ENCODE data around the gene NPLOC4. TPM values are rescaled to one million over a fixed set of nuclear protein-coding genes. Genes with fewer than 3 reads are reported as not detected.
A peak's percentile ranks its signal among the peaks of the same experiment; 100 is the strongest.

NPLOC4 gene
- total and polyA plus RNA-seq, 8 donors, result 50.5 to 122 (median 56.5) TPM

GRCh38 chr17:81509972-81510784 lies 126.7 kb downstream of the NPLOC4 start:
- DNase-seq (peak in 1 of 4 donors; percentile 14), ATAC-seq (no peak)
- Histone ChIP-seq H3K36me3 (peaks cover 0 to 40% of the 10 kb centered on the region in 2 donors), H3K9me3 (no peaks in the 10 kb centered on the region), H3K4me1 (peaks cover 8 to 26% of the 10 kb centered on the region in 2 donors), H3K27ac (peak overlapping the region; percentile 99 to 100), H3K27me3 (no peaks in the 10 kb centered on the region), H3K4me3 (peak overlapping the region; percentile 86 to 91)
- intact Hi-C loops (cut with DNase I), result loop anchor here in 1 of 2 donors (5.0 kb wide), 1 partner anchor 113 kb away; the partner anchor contains the start of gene BAHCC1
- no peak for TF ChIP-seq CTCF (IDR thresholded peaks at IDR 0.05)

GRCh38 chr17:81509207-81509971 lies 127.5 kb downstream of the NPLOC4 start:
- peak in 1 of 4 donors; percentile 43 for DNase-seq
- peaks cover 0 to 40% of the 10 kb centered on the region in 2 donors for H3K36me3 ChIP-seq
- H3K9me3 ChIP-seq, result no peaks in the 10 kb centered on the region
- no peak for ATAC-seq
- intact Hi-C loops (cut with DNase I), result no loop called here
- peaks cover 8 to 26% of the 10 kb centered on the region in 2 donors for H3K4me1 ChIP-seq
- H3K4me3 ChIP-seq, result peak overlapping the region; percentile 86 to 91
- peak overlapping the region; percentile 99 to 100 for H3K27ac ChIP-seq
- TF ChIP-seq CTCF (IDR thresholded peaks at IDR 0.05), result no peak
- H3K27me3 ChIP-seq, result no peaks in the 10 kb centered on the region

- ATAC-seq (no peak), DNase-seq (peak in 1 of 4 donors; percentile 35)
- Histone ChIP-seq H3K36me3 (peaks cover 0 to 40% of the 10 kb centered on the region in 2 donors), H3K9me3 (no peaks in the 10 kb centered on the region), H3K27me3 (no peaks in the 10 kb centered on the region), H3K27ac (peak overlapping the region; percentile 99 to 100), H3K4me3 (peak overlapping the region; percentile 86 to 91), H3K4me1 (peaks cover 8 to 21% of the 10 kb centered on the region in 2 donors)
- TF ChIP-seq CTCF (IDR thresholded peaks at IDR 0.05), result no peak
- intact Hi-C loops (cut with DNase I), result no loop called here
Observed at GRCh38 chr17:81508639-81509206, 128.2 kb downstream of the NPLOC4 start.

Other genes starting within 250 kb of the NPLOC4 start
- gene BAHCC1, start 241.7 kb downstream of the NPLOC4 start, total RNA-seq, result 10 to 100 TPM; 13.6 to 19.8 TPM
- gene BAHCC1, start 241.7 kb downstream of the NPLOC4 start, polyA plus RNA-seq (ENCODE audit: insufficient read length in 6 of 6), result 10 to 100 TPM; 15.8 to 28.5 (median 23.6) TPM
- gene ACTG1, start 124.3 kb downstream of the NPLOC4 start, total RNA-seq, result 1,000 to 10,000 TPM; 2,607 to 3,206 TPM
- gene ACTG1, start 124.3 kb downstream of the NPLOC4 start, polyA plus RNA-seq (ENCODE audit: insufficient read length in 6 of 6), result 1,000 to 10,000 TPM; 2,385 to 3,414 (median 2,872) TPM
- gene FSCN2, start 108.7 kb downstream of the NPLOC4 start, total RNA-seq, result 1 to 10 TPM; 2.1 to 3.4 TPM
- 1 to 10 TPM in 5 of 6 donors, under 1 TPM in 1; 0.92 to 2.4 (median 1.6) TPM for gene FSCN2, start 108.7 kb downstream of the NPLOC4 start, polyA plus RNA-seq (ENCODE audit: insufficient read length in 6 of 6)
- 10 to 100 TPM; 28.1 to 28.4 TPM for gene FAAP100, start 84.8 kb downstream of the NPLOC4 start, total RNA-seq
- gene FAAP100, start 84.8 kb downstream of the NPLOC4 start, polyA plus RNA-seq (ENCODE audit: insufficient read length in 6 of 6), result 10 to 100 TPM; 23.0 to 33.7 (median 28.0) TPM
- gene TSPAN10, start 84 bp upstream of the NPLOC4 start, total RNA-seq, result 1 to 10 TPM in 1 of 2 donors, under 1 TPM in 1; 0.52 to 1.6 TPM
- gene TSPAN10, start 84 bp upstream of the NPLOC4 start, polyA plus RNA-seq (ENCODE audit: insufficient read length in 6 of 6), result 1 to 10 TPM; 2.4 to 7.1 (median 4.2) TPM
- gene PDE6G, start 19.4 kb upstream of the NPLOC4 start, total RNA-seq, result 1 to 10 TPM in 1 of 2 donors, under 1 TPM in 1; 0.24 to 1.3 TPM
- gene PDE6G, start 19.4 kb upstream of the NPLOC4 start, polyA plus RNA-seq (ENCODE audit: insufficient read length in 6 of 6), result 1 to 10 TPM; 4.2 to 6.3 (median 5.0) TPM
- gene OXLD1, start 29.5 kb upstream of the NPLOC4 start, total RNA-seq, result 10 to 100 TPM; 26.2 to 33.8 TPM
- 10 to 100 TPM in 4 of 6 donors, 1 to 10 TPM in 2; 8.9 to 15.1 (median 12.6) TPM for gene OXLD1, start 29.5 kb upstream of the NPLOC4 start, polyA plus RNA-seq (ENCODE audit: insufficient read length in 6 of 6)
- 10 to 100 TPM; 15.4 to 19.9 TPM for gene CCDC137, start 29.6 kb upstream of the NPLOC4 start, total RNA-seq
- 10 to 100 TPM; 14.6 to 19.8 (median 15.4) TPM for gene CCDC137, start 29.6 kb upstream of the NPLOC4 start, polyA plus RNA-seq (ENCODE audit: insufficient read length in 6 of 6)
- gene ARL16, start 46.7 kb upstream of the NPLOC4 start, total RNA-seq, result 10 to 100 TPM; 22.5 to 27.0 TPM
- 10 to 100 TPM; 41.3 to 48.1 (median 42.4) TPM for gene ARL16, start 46.7 kb upstream of the NPLOC4 start, polyA plus RNA-seq (ENCODE audit: insufficient read length in 6 of 6)
- gene HGS, start 46.9 kb upstream of the NPLOC4 start, total RNA-seq, result 100 to 1,000 TPM in 1 of 2 donors, 10 to 100 TPM in 1; 94.6 to 123 TPM
- 10 to 100 TPM; 72.9 to 95.7 (median 83.2) TPM for gene HGS, start 46.9 kb upstream of the NPLOC4 start, polyA plus RNA-seq (ENCODE audit: insufficient read length in 6 of 6)
- gene MRPL12, start 66.3 kb upstream of the NPLOC4 start, total RNA-seq, result 10 to 100 TPM; 45.0 to 72.2 TPM
- gene MRPL12, start 66.3 kb upstream of the NPLOC4 start, polyA plus RNA-seq (ENCODE audit: insufficient read length in 6 of 6), result 10 to 100 TPM; 27.2 to 40.1 (median 31.6) TPM
- 10 to 100 TPM; 11.1 to 20.2 TPM for gene SLC25A10, start 75.2 kb upstream of the NPLOC4 start, total RNA-seq
- gene SLC25A10, start 75.2 kb upstream of the NPLOC4 start, polyA plus RNA-seq (ENCODE audit: insufficient read length in 6 of 6), result 10 to 100 TPM in 3 of 6 donors, 1 to 10 TPM in 3; 7.6 to 12.2 (median 9.8) TPM
- under 1 TPM in 1 of 2 donors, not detected in 1; 0.13 TPM for gene GCGR, start 167.0 kb upstream of the NPLOC4 start, total RNA-seq
- under 1 TPM in 4 of 6 donors, not detected in 2; 0.14 to 0.37 (median 0.29) TPM for gene GCGR, start 167.0 kb upstream of the NPLOC4 start, polyA plus RNA-seq (ENCODE audit: insufficient read length in 6 of 6)
- gene MCRIP1, start 196.2 kb upstream of the NPLOC4 start, total RNA-seq, result 10 to 100 TPM; 61.7 to 74.0 TPM
- 10 to 100 TPM; 67.6 to 97.6 (median 89.2) TPM for gene MCRIP1, start 196.2 kb upstream of the NPLOC4 start, polyA plus RNA-seq (ENCODE audit: insufficient read length in 6 of 6)
- gene PPP1R27, start 197.9 kb upstream of the NPLOC4 start, total RNA-seq, result not detected
- gene PPP1R27, start 197.9 kb upstream of the NPLOC4 start, polyA plus RNA-seq (ENCODE audit: insufficient read length in 6 of 6), result under 1 TPM in 2 of 6 donors, not detected in 4; 0.11 to 0.28 TPM
- gene P4HB, start 223.4 kb upstream of the NPLOC4 start, total RNA-seq, result 100 to 1,000 TPM; 851 to 935 TPM
- gene P4HB, start 223.4 kb upstream of the NPLOC4 start, polyA plus RNA-seq (ENCODE audit: insufficient read length in 6 of 6), result 100 to 1,000 TPM; 485 to 650 (median 511) TPM
- 100 to 1,000 TPM; 339 to 481 TPM for gene ARHGDIA, start 234.2 kb upstream of the NPLOC4 start, total RNA-seq
- 100 to 1,000 TPM; 139 to 266 (median 174) TPM for gene ARHGDIA, start 234.2 kb upstream of the NPLOC4 start, polyA plus RNA-seq (ENCODE audit: insufficient read length in 6 of 6)